Mucosa of stomach (tissue), 1 donor: ENCODE measurements around the gene NKX2-1.
"Not testable (repeated sequence)": the region's sequence is repeated elsewhere in the genome, so short reads cannot be mapped to it uniquely, and the experiment has no call there.

ENCODE experiments used
- H3K27me3 ChIP-seq: one replicate; pipeline ENCODE4 v1.7.0; 2013; ENCODE audit warnings: mild to moderate bottlenecking, low read length; ENCODE audit not compliant: control insufficient read depth, insufficient read depth
- H3K36me3 ChIP-seq: one replicate; pipeline ENCODE4 v1.7.0; 2013; ENCODE audit warnings: low read length; ENCODE audit not compliant: control insufficient read depth, insufficient read depth
- H3K4me1 ChIP-seq: one replicate; pipeline ENCODE4 v1.7.0; 2013; ENCODE audit warnings: mild to moderate bottlenecking, low read length; ENCODE audit not compliant: control insufficient read depth, insufficient read depth
- H3K4me3 ChIP-seq: one replicate; pipeline ENCODE4 v1.7.0; 2013; ENCODE audit warnings: low read length
- H3K9ac ChIP-seq: one replicate; pipeline ENCODE4 v1.7.0; 2013; ENCODE audit warnings: mild to moderate bottlenecking, low read length, moderate library complexity
- H3K9me3 ChIP-seq: one replicate; pipeline ENCODE4 v1.7.0; 2013; ENCODE audit warnings: mild to moderate bottlenecking, low read length, moderate library complexity; ENCODE audit not compliant: control insufficient read depth
- donor health status: Pancreatic carcinoma.

NKX2-1 gene

GRCh38 chr14:36493761-36494160 lies 26.3 kb downstream of the NKX2-1 start:
- H3K4me3 ChIP-seq: no peak overlapping the region
- no peaks in the 10 kb centered on the region for H3K4me1 ChIP-seq
- no peaks in the 10 kb centered on the region for H3K36me3 ChIP-seq
- peaks cover 5% of the 10 kb centered on the region for H3K27me3 ChIP-seq
- H3K9ac ChIP-seq: no peak overlapping the region
- no peaks in the 10 kb centered on the region for H3K9me3 ChIP-seq

GRCh38 chr14:36485773-36486172 lies 34.3 kb downstream of the NKX2-1 start:
- H3K4me3 ChIP-seq: no peak overlapping the region
- H3K36me3 ChIP-seq: no peaks in the 10 kb centered on the region
- no peak overlapping the region for H3K9ac ChIP-seq
- H3K4me1 ChIP-seq: no peaks in the 10 kb centered on the region
- H3K27me3 ChIP-seq: peaks cover 5% of the 10 kb centered on the region
- H3K9me3 ChIP-seq: no peaks in the 10 kb centered on the region

GRCh38 chr14:36479344-36479743 lies 40.7 kb downstream of the NKX2-1 start:
- Histone ChIP-seq H3K4me1 (no peaks in the 10 kb centered on the region), H3K9ac (no peak overlapping the region), H3K36me3 (no peaks in the 10 kb centered on the region), H3K9me3 (no peaks in the 10 kb centered on the region), H3K27me3 (no peaks in the 10 kb centered on the region), H3K4me3 (no peak overlapping the region)

- no peaks in the 10 kb centered on the region for H3K36me3 ChIP-seq
- H3K27me3 ChIP-seq: no peaks in the 10 kb centered on the region
- no peaks in the 10 kb centered on the region for H3K9me3 ChIP-seq
- no peak overlapping the region for H3K9ac ChIP-seq
- H3K4me1 ChIP-seq: no peaks in the 10 kb centered on the region
- no peak overlapping the region for H3K4me3 ChIP-seq
Observed at GRCh38 chr14:36478782-36479181, 41.2 kb downstream of the NKX2-1 start.

GRCh38 chr14:36477266-36477665 lies 42.8 kb downstream of the NKX2-1 start:
- H3K9ac ChIP-seq: no peak overlapping the region

GRCh38 chr14:36476061-36476460 lies 44.0 kb downstream of the NKX2-1 start:
- not testable (repeated sequence) for H3K36me3 ChIP-seq, H3K4me3 ChIP-seq, H3K27me3 ChIP-seq, H3K9ac ChIP-seq, H3K4me1 ChIP-seq, H3K9me3 ChIP-seq

More at GRCh38 chr14:36477266-36477665, 42.8 kb downstream of the NKX2-1 start:
- Histone ChIP-seq H3K4me3 (no peak overlapping the region), H3K27me3 (no peaks in the 10 kb centered on the region), H3K36me3 (no peaks in the 10 kb centered on the region), H3K4me1 (no peaks in the 10 kb centered on the region), H3K9me3 (no peaks in the 10 kb centered on the region)

- Histone ChIP-seq H3K4me1 (no peaks in the 10 kb centered on the region), H3K9me3 (no peaks in the 10 kb centered on the region), H3K9ac (no peak overlapping the region), H3K36me3 (no peaks in the 10 kb centered on the region), H3K27me3 (no peaks in the 10 kb centered on the region), H3K4me3 (no peak overlapping the region)
Observed at GRCh38 chr14:36474593-36474992, 45.4 kb downstream of the NKX2-1 start.

- no peak overlapping the region for H3K4me3 ChIP-seq
- H3K9me3 ChIP-seq: no peaks in the 10 kb centered on the region
- H3K27me3 ChIP-seq: no peaks in the 10 kb centered on the region
- H3K9ac ChIP-seq: no peak overlapping the region
- H3K4me1 ChIP-seq: no peaks in the 10 kb centered on the region
- H3K36me3 ChIP-seq: no peaks in the 10 kb centered on the region
Observed at GRCh38 chr14:36471431-36471830, 48.6 kb downstream of the NKX2-1 start.

GRCh38 chr14:36467332-36467731 lies 52.7 kb downstream of the NKX2-1 start:
- Histone ChIP-seq H3K36me3 (no peaks in the 10 kb centered on the region), H3K4me3 (no peak overlapping the region), H3K27me3 (no peaks in the 10 kb centered on the region), H3K9me3 (no peaks in the 10 kb centered on the region), H3K9ac (no peak overlapping the region), H3K4me1 (no peaks in the 10 kb centered on the region)
